GDM1 (cell line): ENCODE results near the gene TMEM151B.

Source experiments
- DNase-seq: peaks from one replicate; lab custom pipeline; 2025; lab: John Stamatoyannopoulos, UW

TMEM151B gene

DNA sequence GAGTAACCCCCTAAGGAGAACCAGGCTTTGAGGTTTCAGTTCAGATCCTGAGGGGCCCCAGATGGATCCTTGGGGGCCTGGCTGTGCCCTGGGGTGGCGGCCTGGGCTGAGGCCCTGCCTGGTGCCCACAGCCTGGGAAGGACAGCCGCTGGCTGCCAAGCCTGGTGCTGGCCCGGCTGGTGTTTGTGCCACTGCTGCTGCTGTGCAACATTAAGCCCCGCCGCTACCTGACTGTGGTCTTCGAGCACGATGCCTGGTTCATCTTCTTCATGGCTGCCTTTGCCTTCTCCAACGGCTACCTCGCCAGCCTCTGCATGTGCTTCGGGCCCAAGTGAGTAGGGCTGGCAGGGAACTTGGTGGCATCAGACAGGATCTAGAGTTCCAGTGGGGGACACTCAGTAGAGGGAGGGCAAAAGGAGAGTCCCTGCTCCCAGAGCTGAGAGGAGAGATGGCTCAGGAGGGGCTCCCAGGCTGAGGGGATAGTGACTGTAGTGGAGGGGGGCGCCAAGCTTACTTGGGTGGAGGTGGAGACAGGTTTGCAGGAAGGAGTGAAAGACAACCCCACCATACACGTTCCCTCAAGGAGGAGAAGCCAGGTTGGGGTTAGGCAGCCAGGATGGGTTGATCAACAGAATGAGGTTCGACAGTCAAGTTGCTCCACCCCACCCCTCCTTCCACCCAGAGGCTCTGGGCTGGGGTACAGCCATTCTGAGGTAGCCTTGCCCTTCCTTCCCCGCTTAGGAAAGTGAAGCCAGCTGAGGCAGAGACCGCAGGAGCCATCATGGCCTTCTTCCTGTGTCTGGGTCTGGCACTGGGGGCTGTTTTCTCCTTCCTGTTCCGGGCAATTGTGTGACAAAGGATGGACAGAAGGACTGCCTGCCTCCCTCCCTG lies 37.3 kb upstream of the TMEM151B start:
- no peak for DNase-seq

GRCh38 chr6:44233567-44234100 lies 36.6 kb upstream of the TMEM151B start:
- DNase-seq = no peak

DNA sequence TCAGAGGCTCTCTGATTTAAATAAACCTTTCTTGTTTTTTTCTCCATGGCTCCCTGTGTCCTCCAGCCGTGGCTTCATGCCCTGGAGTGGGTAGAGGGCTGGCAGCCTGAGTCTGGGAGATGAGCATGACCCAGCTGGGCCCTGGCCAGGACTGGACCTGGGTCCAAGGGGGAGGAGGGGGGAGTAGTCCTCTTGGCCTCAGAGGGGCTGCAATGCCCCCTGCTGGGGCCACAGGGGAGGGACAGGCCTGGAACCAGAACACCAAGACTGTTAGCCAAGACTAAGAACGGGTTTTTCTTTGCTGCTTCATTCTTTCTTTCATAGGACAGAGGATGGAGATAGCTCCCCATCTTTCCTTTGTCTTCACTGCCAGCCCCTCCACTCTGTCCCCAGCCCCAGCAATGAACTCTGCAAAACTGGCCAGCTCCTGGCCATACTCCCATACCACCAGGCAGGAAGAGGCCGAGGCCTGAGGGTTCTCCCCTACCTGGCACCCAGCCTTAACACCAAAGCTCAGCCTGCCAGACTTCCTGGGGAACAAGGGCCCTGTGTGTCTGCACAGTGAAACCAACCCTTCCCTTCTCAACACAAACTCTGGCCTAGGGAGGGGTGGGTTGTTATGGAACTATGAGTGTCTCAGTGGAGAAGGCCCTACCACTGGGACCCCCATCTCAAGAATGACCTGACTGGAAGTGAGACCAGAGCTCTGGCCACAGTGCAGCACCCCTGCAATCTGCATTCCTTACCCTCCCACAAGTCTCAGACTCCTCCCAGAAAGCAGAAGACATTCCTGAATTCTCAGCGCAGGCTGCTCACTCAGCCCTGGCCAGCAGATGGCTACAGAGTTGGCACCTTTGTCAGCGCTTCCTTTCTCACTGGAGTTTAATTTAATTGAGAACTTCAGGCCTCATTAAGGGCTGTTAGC lies 35.9 kb upstream of the TMEM151B start:
- no peak for DNase-seq

DNA sequence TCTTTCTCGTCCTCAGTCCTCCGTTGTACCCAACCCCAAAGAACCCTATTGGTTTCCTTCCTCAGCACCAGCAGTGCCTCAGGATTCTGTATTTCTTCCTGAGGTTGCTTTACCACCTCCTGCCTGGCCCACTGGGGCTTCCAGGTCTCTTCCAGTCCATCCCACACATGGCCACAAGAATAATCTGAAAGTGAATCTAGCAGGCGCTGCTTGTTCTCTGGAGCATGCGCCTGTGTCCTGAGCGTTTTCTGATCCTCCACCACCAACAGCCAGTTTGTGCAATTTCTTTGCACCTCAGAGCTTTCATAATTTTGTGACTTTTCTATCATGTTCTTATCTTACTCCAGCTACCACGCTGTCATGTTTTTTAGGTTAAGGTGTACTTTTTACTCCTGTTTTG lies 35.0 kb upstream of the TMEM151B start:
- DNase-seq = no peak

- no peak for DNase-seq
Measured at GRCh38 chr6:44235891-44236516, 34.2 kb upstream of the TMEM151B start.

GRCh38 chr6:44237021-44237812 lies 33.0 kb upstream of the TMEM151B start:
- DNase-seq = peak; percentile 62

- DNase-seq = peak; percentile 52
Measured at GRCh38 chr6:44237813-44238433, 32.3 kb upstream of the TMEM151B start.

- no peak for DNase-seq
Measured at GRCh38 chr6:44238687-44239350, 31.4 kb upstream of the TMEM151B start.

DNA sequence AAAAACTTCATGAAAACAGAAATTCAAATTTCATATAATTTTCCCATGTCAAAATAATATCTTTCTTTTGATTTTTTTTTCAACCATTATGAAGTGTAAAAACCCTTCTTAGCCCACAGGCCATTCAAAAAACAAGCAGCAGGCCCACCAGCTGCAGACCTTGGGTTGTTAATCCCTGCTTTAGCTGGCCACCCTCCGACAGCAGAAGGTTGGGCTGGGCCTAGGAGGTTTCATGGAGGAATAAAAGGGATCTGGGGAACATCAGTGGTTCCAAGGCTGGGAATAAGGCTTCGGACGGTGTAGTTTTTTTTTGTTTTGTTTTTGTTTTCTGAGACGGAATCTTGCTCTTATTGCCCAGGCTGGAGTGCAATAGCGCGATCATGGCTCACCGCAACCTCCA lies 26.9 kb upstream of the TMEM151B start:
- no peak for DNase-seq

DNA sequence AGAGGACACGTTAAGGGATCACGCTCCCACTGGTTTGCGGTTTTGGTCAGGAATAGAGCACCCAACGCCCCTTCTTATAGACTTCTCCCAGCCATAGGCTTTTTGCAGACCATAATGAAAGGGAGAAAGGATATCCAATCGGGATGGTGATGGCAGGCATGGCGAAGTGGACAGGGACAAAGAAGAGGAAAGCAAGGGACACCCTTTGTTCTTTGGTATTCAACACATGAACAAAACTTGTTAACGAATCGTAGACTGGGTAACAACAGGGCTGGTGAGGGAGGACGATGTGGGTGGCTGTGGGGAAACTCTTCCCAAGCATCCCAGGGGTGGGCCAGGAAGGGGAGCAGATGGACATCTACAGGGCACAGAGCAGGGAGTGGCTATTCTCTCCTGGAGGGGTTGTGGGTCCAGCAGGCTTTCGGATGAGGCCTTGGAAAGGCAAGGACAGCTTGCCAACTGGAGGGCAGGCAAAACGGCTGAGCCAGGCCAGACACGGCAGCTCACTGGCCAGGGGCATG lies 24.8 kb upstream of the TMEM151B start:
- no peak for DNase-seq

DNA sequence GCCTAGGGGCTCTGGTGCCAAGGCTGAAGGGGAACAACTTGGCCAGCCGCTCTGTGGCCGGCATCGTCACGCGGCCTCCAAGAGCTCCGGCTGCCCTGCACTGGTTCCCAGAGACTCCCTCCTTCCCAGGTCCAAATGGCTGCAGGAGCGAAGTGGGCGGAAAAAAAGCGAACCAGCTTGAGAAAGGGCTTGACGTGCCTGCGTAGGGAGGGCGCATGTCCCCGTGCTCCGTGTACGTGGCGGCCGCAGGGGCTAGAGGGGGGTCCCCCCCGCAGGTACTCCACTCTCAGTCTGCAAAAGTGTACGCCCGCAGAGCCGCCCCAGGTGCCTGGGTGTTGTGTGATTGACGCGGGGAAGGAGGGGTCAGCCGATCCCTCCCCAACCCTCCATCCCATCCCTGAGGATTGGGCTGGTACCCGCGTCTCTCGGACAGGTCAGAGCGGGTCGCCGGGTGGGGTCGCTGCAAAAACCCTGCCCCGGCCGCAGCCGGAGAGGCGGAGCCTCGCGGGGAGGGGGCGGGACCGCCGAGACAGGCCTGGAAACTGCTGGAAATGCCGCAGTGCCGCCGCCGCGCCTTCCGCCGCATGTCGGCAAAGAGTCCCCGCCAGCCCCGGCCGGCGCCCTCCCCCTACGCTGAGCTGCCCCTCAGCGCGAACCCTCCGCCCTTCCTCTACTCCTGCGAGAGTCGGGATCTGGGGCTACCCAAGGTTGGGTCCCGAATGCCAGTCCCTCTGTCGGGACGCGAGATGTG lies 24.2 kb upstream of the TMEM151B start:
- DNase-seq = peak; percentile 57

DNA sequence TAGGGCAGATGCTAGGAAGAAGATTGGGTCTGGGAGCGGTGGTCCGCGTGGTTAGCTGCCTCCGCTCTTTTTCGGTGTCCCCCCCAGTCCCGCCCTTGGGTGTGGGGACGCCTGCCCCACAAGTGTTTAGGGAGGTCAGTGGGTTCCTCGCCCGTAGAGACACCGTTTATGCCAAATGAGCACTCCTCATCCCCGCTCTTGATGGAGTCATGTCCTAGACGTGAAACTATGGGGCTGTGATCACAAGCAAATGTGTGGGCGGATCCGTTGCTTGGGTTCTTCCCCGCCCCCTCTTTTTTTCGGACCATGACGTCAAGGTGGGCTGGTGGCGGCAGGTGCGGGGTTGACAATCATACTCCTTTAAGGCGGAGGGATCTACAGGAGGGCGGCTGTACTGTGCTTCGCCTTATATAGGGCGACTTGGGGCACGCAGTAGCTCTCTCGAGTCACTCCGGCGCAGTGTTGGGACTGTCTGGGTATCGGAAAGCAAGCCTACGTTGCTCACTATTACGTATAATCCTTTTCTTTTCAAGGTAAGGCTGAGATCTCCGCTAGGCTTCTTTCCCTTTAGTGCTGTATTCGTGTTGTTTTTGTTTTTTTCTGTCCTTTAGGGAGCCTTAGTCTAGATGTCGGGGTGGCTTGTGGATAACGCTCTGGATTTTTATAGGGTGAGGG lies 23.4 kb upstream of the TMEM151B start, which contains the start of gene HSP90AB1:
TSS of gene HSP90AB1 (plus strand) at position 439 of the 675 bp plus-strand sequence. CDS start 1,529 bp downstream, outside the sequence.
- DNase-seq = peak; percentile 93

DNA sequence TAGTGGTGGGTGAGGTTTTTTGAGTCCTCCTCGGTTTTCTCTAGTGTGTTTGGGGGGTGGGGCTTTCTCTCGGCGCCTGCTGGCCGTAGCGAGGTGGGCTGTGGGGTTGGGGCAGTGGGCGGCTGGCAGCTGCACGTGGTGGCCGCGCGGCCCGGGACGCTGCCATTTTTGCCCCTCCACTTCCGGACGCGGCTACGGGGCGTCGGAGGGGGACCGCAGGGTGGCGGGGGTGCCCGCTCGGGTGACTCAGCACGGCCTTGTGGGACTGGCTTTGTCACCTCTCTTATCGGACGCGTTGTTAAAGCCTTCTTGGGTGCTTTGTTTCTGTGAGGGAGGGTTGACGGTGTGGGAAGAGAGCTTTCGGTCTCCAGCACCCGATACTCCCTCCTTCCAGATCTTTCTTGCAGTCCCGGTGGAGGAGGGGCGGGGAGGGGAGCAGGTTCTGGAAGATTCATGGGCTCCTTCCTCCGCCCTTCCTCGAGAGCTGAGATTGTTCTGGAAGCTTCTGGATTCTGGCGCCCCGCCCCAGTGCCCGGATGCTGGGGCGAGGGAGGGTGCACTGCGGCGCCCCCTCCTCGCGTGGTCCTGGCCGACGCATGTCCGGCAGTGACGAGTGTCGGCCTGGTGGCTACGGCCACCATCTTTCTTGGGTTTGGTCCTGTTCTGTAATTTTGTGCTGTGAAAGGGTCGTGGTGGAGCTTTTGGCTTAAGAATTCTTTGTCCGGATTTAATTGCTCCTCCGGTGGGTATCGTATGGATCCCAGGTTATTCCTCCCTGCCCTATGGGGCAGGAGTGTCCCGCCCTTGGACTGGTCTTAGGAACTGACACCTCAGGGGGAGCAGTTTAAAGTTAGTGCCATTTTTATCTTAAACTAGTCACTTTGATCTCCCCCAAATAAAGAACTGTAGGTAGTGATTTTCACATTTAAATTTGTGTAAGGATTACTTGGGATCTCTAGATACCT lies 22.6 kb upstream of the TMEM151B start:
- peak; percentile 51 for DNase-seq

DNA sequence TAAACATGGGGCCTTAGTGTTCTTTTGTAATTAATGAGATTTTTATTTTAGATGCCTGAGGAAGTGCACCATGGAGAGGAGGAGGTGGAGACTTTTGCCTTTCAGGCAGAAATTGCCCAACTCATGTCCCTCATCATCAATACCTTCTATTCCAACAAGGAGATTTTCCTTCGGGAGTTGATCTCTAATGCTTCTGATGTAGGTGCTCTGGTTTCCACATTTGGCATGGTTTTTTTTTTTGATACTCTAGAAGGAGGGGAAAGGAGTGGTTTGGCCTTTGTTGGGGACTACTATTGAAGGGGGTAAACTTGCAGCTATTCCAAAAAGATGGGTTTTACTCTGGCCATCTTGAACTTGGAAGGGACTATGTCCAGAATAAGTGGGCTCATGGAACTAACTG lies 21.7 kb upstream of the TMEM151B start:
- DNase-seq = no peak

GRCh38 chr6:44249082-44249748 lies 21.0 kb upstream of the TMEM151B start:
- no peak for DNase-seq

- no peak for DNase-seq
Measured at GRCh38 chr6:44250067-44250717, 20.1 kb upstream of the TMEM151B start.
